K562 (cell line): ENCODE results near the gene MBD4. TPM values are rescaled to one million over a fixed set of nuclear protein-coding genes. Genes with fewer than 3 reads are reported as not detected.

ENCODE experiments used
- ATAC-seq: fragments of 200-7000 bp; cut with Tn5 transposase; 3 replicates; pipeline ENCODE4 v1.9.1; 2020; ENCODE audit warnings: moderate library complexity
- BruUV-seq: library from RNA; stranded (reverse); fragments of 400-500 nt; replicated peaks from 2 replicates; lab custom pipeline; 2021; lab: Mats Ljungman, UMichigan
- CTCF ChIA-PET: fragments of 300-600 bp; formaldehyde crosslinking; extraction: SDS; loops from one replicate; lab custom pipeline; 2021; ENCODE audit warnings: low intra/inter-chr PET ratio; lab: Yijun Ruan, JAX
- POLR2A ChIA-PET: fragments of 300-600, 350-650 bp; sonication (Branson Sonifier 250); formaldehyde crosslinking; extraction: SDS; loops from one replicate; lab custom pipeline; 2021; ENCODE audit warnings: antibody characterized with exemption, inconsistent platforms; lab: Yijun Ruan, JAX
- DNase-seq, 4 experiments: peaks; one replicate each; pipeline versions ENCODE4 v3.0.0 to v3.0.0-alpha.2; 2011 to 2018; ENCODE audit warnings: low spot score in 3 of 4, mixed read lengths in 3 of 4; ENCODE audit errors: extremely low read depth in 1 of 4
- FAIRE-seq: peaks from 2 replicates; lab custom pipeline; 2011; peaks lifted over from hg19 to GRCh38; lab: Jason Lieb, UNC
- H2AFZ ChIP-seq: 2 replicates; pipeline ENCODE4 v1.6.0; 2011; ENCODE audit warnings: low read depth, low read length, control low read depth, inconsistent platforms
- H3K27ac ChIP-seq: fragments of 200-600 bp; 3 replicates; pipeline ENCODE4 v1.8.0; 2011; ENCODE audit warnings: low read depth, mild to moderate bottlenecking, control low read depth, inconsistent platforms, low read length, moderate library complexity, mixed read lengths; ENCODE audit errors: extremely low read depth
- H3K27me3 ChIP-seq, 2 experiments: fragments of 300-600 bp in 1 of 2; 2 replicates in 1 of 2; 3 replicates in 1 of 2; pipeline versions ENCODE4 v1.6.0 to v1.8.0; 2011; ENCODE audit warnings: inconsistent platforms in 2 of 2, low read length in 2 of 2, mild to moderate bottlenecking in 1 of 2, mixed read lengths in 1 of 2, moderate library complexity in 1 of 2; ENCODE audit not compliant: control insufficient read depth in 2 of 2, insufficient read depth in 2 of 2
- H3K36me3 ChIP-seq: fragments of 300-600 bp; 3 replicates; pipeline ENCODE4 v1.8.0; 2011; ENCODE audit warnings: mild to moderate bottlenecking, low read length, inconsistent platforms; ENCODE audit not compliant: control insufficient read depth, insufficient read depth
- H3K4me1 ChIP-seq, 2 experiments: fragments of 200-600 bp in 1 of 2; replicated peaks in 1 of 2; 2 replicates in 1 of 2; 3 replicates in 1 of 2; pipeline versions ENCODE4 v1.5.1 to v1.8.0; 2011; ENCODE audit warnings: inconsistent platforms in 2 of 2, low read length in 2 of 2, mild to moderate bottlenecking in 1 of 2, mixed read lengths in 1 of 2, moderate library complexity in 1 of 2; ENCODE audit not compliant: control insufficient read depth in 2 of 2, insufficient read depth in 2 of 2
- H3K4me2 ChIP-seq: 2 replicates; pipeline ENCODE4 v1.6.1; 2011; ENCODE audit warnings: low read length, control low read depth, inconsistent platforms, mixed read lengths; ENCODE audit not compliant: insufficient read depth
- H3K4me3 ChIP-seq: fragments of 200-600 bp; sonication (generic), shearing (Covaris generic); 2 replicates; pipeline ENCODE4 v1.5.1; 2016; ENCODE audit warnings: control low read depth, inconsistent platforms
- H3K79me2 ChIP-seq: fragments of 200-600 bp; 3 replicates; pipeline ENCODE4 v1.8.0; 2011; ENCODE audit warnings: low read length, inconsistent platforms; ENCODE audit not compliant: control insufficient read depth, insufficient read depth
- H3K9ac ChIP-seq, 2 experiments: 2 replicates each; pipeline versions ENCODE4 v1.6.0 to v1.6.1; 2011; ENCODE audit warnings: low read depth in 2 of 2, low read length in 2 of 2, control low read depth in 1 of 2, inconsistent platforms in 1 of 2, mild to moderate bottlenecking in 1 of 2, mixed read lengths in 1 of 2; ENCODE audit not compliant: insufficient read depth in 1 of 2
- H3K9me1 ChIP-seq: one replicate; pipeline ENCODE4 v1.6.0; 2011; ENCODE audit warnings: inconsistent platforms, mild to moderate bottlenecking, low read length, moderate library complexity; ENCODE audit not compliant: control insufficient read depth, insufficient read depth
- H3K9me3 ChIP-seq: replicated peaks from 2 replicates; pipeline ENCODE4 v1.5.1; 2011; ENCODE audit warnings: low read depth, low read length, inconsistent platforms; ENCODE audit not compliant: control insufficient read depth, insufficient read depth
- H4K20me1 ChIP-seq: replicated peaks from 2 replicates; pipeline ENCODE4 v1.6.1; 2011; ENCODE audit warnings: low read length, inconsistent platforms, mixed read lengths; ENCODE audit not compliant: control insufficient read depth, insufficient read depth
- L3MBTL2 ChIP-seq: fragments of 450-650 bp; IDR thresholded peaks from 2 replicates; pipeline ENCODE4 v1.6.1; 2016; ENCODE audit warnings: mild to moderate bottlenecking, moderate library complexity
- NELFE ChIP-seq: IDR thresholded peaks from 2 replicates; pipeline ENCODE4 v1.6.1; 2011; ENCODE audit warnings: mild to moderate bottlenecking; ENCODE audit not compliant: insufficient read depth, insufficient read length
- SPI1 ChIP-seq: IDR thresholded peaks from 2 replicates; pipeline ENCODE4 v1.6.1; 2011; ENCODE audit warnings: low read depth, low read length, control low read depth, borderline replicate concordance
- ZNF592 ChIP-seq: fragments of 450-650 bp; IDR thresholded peaks from 2 replicates; pipeline ENCODE4 v1.6.1; 2017; ENCODE audit warnings: antibody characterized with exemption, mild to moderate bottlenecking
- WGBS: fragments of 100-300 bp; shearing (Covaris generic); methylation state at CpG from one replicate; pipeline ENCODE4 v1.1.6; 2016; ENCODE audit warnings: low coverage, mixed read lengths; ENCODE audit not compliant: insufficient coverage; ENCODE audit errors: missing lambda C conversion rate; 5-methylcytosine and 5-hydroxymethylcytosine counted together
- in situ Hi-C: fragments of 300-500 bp; cut with MboI; formaldehyde crosslinking; loops from 4 replicates; pipeline ENCODE4 v1.15.0; 2018; ENCODE audit warnings: inconsistent platforms, mixed read lengths
- intact Hi-C: fragments of 100-400 bp; cut with micrococcal nuclease; formaldehyde crosslinking; loops from 2 replicates; pipeline ENCODE4 v1.14.2; 2022
- polyA plus RNA-seq, 8 experiments: library from polyadenylated mRNA; depleted of rRNA in 4 of 8; stranded (reverse) in 5 of 8; unstranded in 3 of 8; fragments of >200 nt; fragmentation: Nextera tagmentation in 2 of 8; fragmentation: Illumina TruSeq in 1 of 8; extraction: Ambion mirVana in 2 of 8; extraction: Trizol in 1 of 8; gene quantifications; 2 replicates each; pipeline versions ENCODE4 v1.2.1 to v1.2.3, GENCODE V29; 2011 to 2014; ENCODE audit warnings: inconsistent platforms in 1 of 8, missing spikeins in 1 of 8
- total RNA-seq, 7 experiments: library from RNA; depleted of rRNA in 6 of 7; stranded (reverse); fragments of >200 nt in 6 of 7; fragmentation: Illumina TruSeq in 2 of 7; extraction: Trizol in 2 of 7; gene quantifications; 2 replicates each; pipeline versions ENCODE4 v1.2.1 to v1.2.3, GENCODE V29; 2011 to 2021; ENCODE audit warnings: low replicate concordance in 1 of 7

MBD4 gene
- total and polyA plus RNA-seq, 9 of the 15 experiments (the other 6 are each of a cell fraction or from before 2014, with no cell fraction given): 13.3 to 63.9 (median 39.0) TPM

- 34% methylated on average over 4 of the region's 4 CpGs for whole genome bisulfite sequencing
These were observed 2.0 kb upstream of the MBD4 start for GRCh38 chr3:129441782-129442181.

More at GRCh38 chr3:129441782-129442181, 2.0 kb upstream of the MBD4 start:
- H3K4me1 ChIP-seq: peaks cover 7 to 43% of the 10 kb centered on the region in 2 experiments
- peak overlapping the region; percentile 70 to 80; a peak in 3 of 4 replicates for H3K9ac ChIP-seq
- DNase-seq: no peak
- peak overlapping the region; percentile 79 for H3K4me2 ChIP-seq
- intact Hi-C loops (loop anchor here (5.0 to 10.0 kb wide), 2 partner anchors 41 to 1413 kb away; no protein-coding TSS in a partner anchor), in situ Hi-C loops (no loop called here)
- no peaks in the 10 kb centered on the region for H3K9me3 ChIP-seq
- ATAC-seq: no peak
- H3K79me2 ChIP-seq: peaks cover 72% of the 10 kb centered on the region
- ChIA-PET POLR2A (interaction anchor here (3.9 to 5.3 kb wide), 3 partner anchors 14 to 28 kb away, joined by 14 to 67 read pairs (median 16); partner anchors contain the start of gene EFCAB12), CTCF (no interaction called here)
- H3K27ac ChIP-seq: peak overlapping the region; percentile 94; the same call in 2 of the 3 replicates
- H4K20me1 ChIP-seq: no peaks in the 10 kb centered on the region
- TF ChIP-seq SPI1: peak; percentile 44; the same call in 1 of the 2 replicates
- no peak for TF ChIP-seq NELFE
- 0 out of 2 replicates have a peak, but pooled peaks have one; percentile 42 for TF ChIP-seq ZNF592
- 0 out of 2 replicates have a peak, but pooled peaks have one; percentile 14 for TF ChIP-seq L3MBTL2
- H3K36me3 ChIP-seq: peaks cover 14% of the 10 kb centered on the region; the same call in 1 of the 3 replicates
- no peaks in the 10 kb centered on the region for H3K9me1 ChIP-seq
- H3K27me3 ChIP-seq: no peaks in the 10 kb centered on the region
- no peak for FAIRE-seq
- H3K4me3 ChIP-seq: no peak overlapping the region
- BruUV-seq: no TSS peak
- H2AFZ ChIP-seq: no peak overlapping the region
